Stimulated activated CD8-positive, alpha-beta memory T cell treated with anti-CD3 and anti-CD28 coated beads, Interleukin-15, amount 100 ng/mL, for 4 hours (primary cell): Measurements from ENCODE around the gene PIP5K1B.
"Not testable (repeated sequence)": the region's sequence is repeated elsewhere in the genome, so short reads cannot be mapped to it uniquely, and the experiment has no call there.

Source experiments
- DNase-seq, 2 donors: peaks; one replicate each; pipeline ENCODE4 v3.0.0-alpha.2; 2020; ENCODE audit warnings: low read depth in 2 of 2

PIP5K1B gene

GRCh38 chr9:68983522-68984424 is 278.7 kb downstream of the PIP5K1B start:
- DNase-seq = no peak

GRCh38 chr9:68986949-68987348 is 281.9 kb downstream of the PIP5K1B start:
- DNase-seq = not testable (repeated sequence)

- no peak for DNase-seq
These were observed 286.4 kb downstream of the PIP5K1B start for GRCh38 chr9:68991457-68991856.

- DNase-seq = no peak
These were observed 290.7 kb downstream of the PIP5K1B start for GRCh38 chr9:68995776-68996175.

GRCh38 chr9:68996462-68996861 is 291.4 kb downstream of the PIP5K1B start:
- no peak for DNase-seq

GRCh38 chr9:68997666-68998065 is 292.6 kb downstream of the PIP5K1B start:
- no peak for DNase-seq

GRCh38 chr9:68998385-68998784 is 293.3 kb downstream of the PIP5K1B start:
- DNase-seq = no peak

- DNase-seq = no peak
These were observed 293.8 kb downstream of the PIP5K1B start for GRCh38 chr9:68998812-68999211.

- peak in 1 of 2 donors; percentile 23 for DNase-seq
These were observed 294.5 kb downstream of the PIP5K1B start for GRCh38 chr9:68999393-69000105.

GRCh38 chr9:69001921-69002320 is 296.9 kb downstream of the PIP5K1B start:
- DNase-seq = no peak

GRCh38 chr9:69003051-69003450 is 298.0 kb downstream of the PIP5K1B start:
- DNase-seq = no peak

- DNase-seq = no peak
These were observed 299.8 kb downstream of the PIP5K1B start for GRCh38 chr9:69004836-69005235.

- DNase-seq = no peak
These were observed 304.7 kb downstream of the PIP5K1B start for GRCh38 chr9:69009708-69010107.

- DNase-seq = no peak
These were observed 307.8 kb downstream of the PIP5K1B start for GRCh38 chr9:69012696-69013381.

GRCh38 chr9:69013382-69013727 is 308.3 kb downstream of the PIP5K1B start:
- DNase-seq = no peak

GRCh38 chr9:69014013-69014412 is 309.0 kb downstream of the PIP5K1B start, which contains the start of gene PRKACG:
Gene PRKACG, minus strand, starts transcription at chr9:69014113. Its CDS starts 21 bp downstream, at chr9:69014092.
- no peak for DNase-seq

GRCh38 chr9:69016191-69017096 is 311.4 kb downstream of the PIP5K1B start:
- DNase-seq = no peak

GRCh38 chr9:69018737-69019136 is 313.7 kb downstream of the PIP5K1B start:
- no peak for DNase-seq

- no peak for DNase-seq
These were observed 314.8 kb downstream of the PIP5K1B start for GRCh38 chr9:69019808-69020207.

- no peak for DNase-seq
These were observed 315.5 kb downstream of the PIP5K1B start for GRCh38 chr9:69020301-69021145.
